NCI-H1930 (cell line): ENCODE data around the gene SSBP3.
"Not testable (repeated sequence)": the region's sequence is repeated elsewhere in the genome, so short reads cannot be mapped to it uniquely, and the experiment has no call there.

ENCODE experiments used
- DNase-seq, 2 experiments: peaks; one replicate each; lab custom pipeline; 2025; lab: John Stamatoyannopoulos, UW

SSBP3 gene

GRCh38 chr1:54240741-54241335, 165.4 kb downstream of the SSBP3 start:
- DNase-seq, result no peak

GRCh38 chr1:54239631-54240031, 166.6 kb downstream of the SSBP3 start:
- no peak for DNase-seq

GRCh38 chr1:54239035-54239383, 167.2 kb downstream of the SSBP3 start:
- DNase-seq, result no peak

GRCh38 chr1:54238353-54239034, 167.7 kb downstream of the SSBP3 start:
- no peak for DNase-seq

- DNase-seq, result no peak
Measured at GRCh38 chr1:54237586-54237985, 168.6 kb downstream of the SSBP3 start.

- no peak for DNase-seq
Measured at GRCh38 chr1:54234284-54234683, 171.9 kb downstream of the SSBP3 start.

- not testable (repeated sequence) for DNase-seq
Measured at GRCh38 chr1:54233196-54233595, 173.0 kb downstream of the SSBP3 start.

- no peak for DNase-seq
Measured at GRCh38 chr1:54230507-54231339, 175.5 kb downstream of the SSBP3 start.

- DNase-seq, result no peak
Measured at GRCh38 chr1:54229281-54229891, 176.8 kb downstream of the SSBP3 start.

- DNase-seq, result no peak
Measured at GRCh38 chr1:54228638-54229079, 177.5 kb downstream of the SSBP3 start.

- no peak for DNase-seq
Measured at GRCh38 chr1:54227891-54228310, 178.3 kb downstream of the SSBP3 start.

- no peak for DNase-seq
Measured at GRCh38 chr1:54227091-54227602, 179.0 kb downstream of the SSBP3 start.

GRCh38 chr1:54225986-54226559, 180.1 kb downstream of the SSBP3 start:
- DNase-seq, result no peak

GRCh38 chr1:54225378-54225777, 180.8 kb downstream of the SSBP3 start:
- no peak for DNase-seq

GRCh38 chr1:54224233-54224632, 182.0 kb downstream of the SSBP3 start:
- no peak for DNase-seq

- DNase-seq, result no peak
Measured at GRCh38 chr1:54223441-54224202, 182.6 kb downstream of the SSBP3 start.

GRCh38 chr1:54222711-54223110, 183.5 kb downstream of the SSBP3 start:
- no peak for DNase-seq

GRCh38 chr1:54221867-54222484, 184.2 kb downstream of the SSBP3 start:
- DNase-seq, result no peak

- no peak for DNase-seq
Measured at GRCh38 chr1:54221113-54221834, 184.9 kb downstream of the SSBP3 start.
